ENCODE data around the gene HOMER3.

HOMER3 gene

DNA sequence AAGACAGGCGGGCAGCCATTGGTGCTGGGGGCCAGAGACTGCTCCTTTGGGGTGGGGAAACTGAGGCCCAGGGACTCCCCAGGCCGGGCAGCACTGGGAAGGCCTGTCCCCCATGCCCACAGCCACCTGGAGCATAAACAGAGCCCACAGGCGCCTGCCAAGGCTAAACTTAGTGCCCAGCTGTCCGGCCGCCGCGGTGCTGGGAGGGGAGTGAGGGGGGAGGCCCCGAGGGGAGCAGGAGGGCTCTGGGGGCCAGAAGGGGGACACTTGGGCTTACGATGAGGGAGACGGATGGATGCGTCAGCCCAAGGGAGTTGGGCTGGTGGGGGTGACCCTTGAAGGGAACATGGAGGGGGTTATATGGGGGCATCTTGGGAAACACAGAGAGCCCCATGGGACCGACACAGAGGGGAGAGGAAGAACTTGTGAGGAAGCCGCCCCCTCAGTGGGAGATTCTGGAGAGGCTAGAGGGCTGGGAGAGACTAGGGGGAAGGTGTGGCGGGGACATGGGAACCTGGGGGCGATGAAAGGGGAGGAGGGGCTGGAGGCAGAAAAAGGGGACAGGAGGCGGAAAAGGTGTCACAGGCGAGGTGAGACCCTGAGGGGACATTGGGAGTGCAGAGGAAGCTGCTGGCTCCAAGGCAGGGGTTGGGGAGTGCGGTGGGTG is 47.3 kb downstream of the HOMER3 start:
- Histone ChIP-seq H2AFZ (ENCODE audit: low read length) (no peak overlapping the region), H3K9ac (ENCODE audit: low read length) (no peak overlapping the region), H3K36me3 (ENCODE audit: insufficient read depth, low read length) (no peaks in the 10 kb centered on the region; the same call in 1 of the 2 replicates), H3K79me2 (ENCODE audit: insufficient read depth, low read length) (no peaks in the 10 kb centered on the region), H3K4me3 (ENCODE audit: low read depth, low read length, poor library complexity, severe bottlenecking) (no peak overlapping the region), H3K4me1 (ENCODE audit: insufficient read depth, low read length, severe bottlenecking) (no peaks in the 10 kb centered on the region), H3K9me2 (ENCODE audit: low read depth, low read length) (no peaks in the 10 kb centered on the region), H3K9me3 (ENCODE audit: low read length) (no peaks in the 10 kb centered on the region), H3F3A (ENCODE audit: insufficient read depth, low read length) (no peaks in the 10 kb centered on the region), H4K20me1 (ENCODE audit: insufficient read depth, low read length) (no peaks in the 10 kb centered on the region), H3K27me3 (ENCODE audit: insufficient read depth, low read length) (no peaks in the 10 kb centered on the region), H3K27ac (ENCODE audit: low read depth, low read length, poor library complexity, severe bottlenecking) (no peak overlapping the region), H3K4me2 (ENCODE audit: low read length) (no peak overlapping the region)
- no peak for TF ChIP-seq EZH2 (IDR thresholded peaks at IDR 0.05; ENCODE audit: borderline replicate concordance, low read length)
- TF ChIP-seq, protein P1, sequence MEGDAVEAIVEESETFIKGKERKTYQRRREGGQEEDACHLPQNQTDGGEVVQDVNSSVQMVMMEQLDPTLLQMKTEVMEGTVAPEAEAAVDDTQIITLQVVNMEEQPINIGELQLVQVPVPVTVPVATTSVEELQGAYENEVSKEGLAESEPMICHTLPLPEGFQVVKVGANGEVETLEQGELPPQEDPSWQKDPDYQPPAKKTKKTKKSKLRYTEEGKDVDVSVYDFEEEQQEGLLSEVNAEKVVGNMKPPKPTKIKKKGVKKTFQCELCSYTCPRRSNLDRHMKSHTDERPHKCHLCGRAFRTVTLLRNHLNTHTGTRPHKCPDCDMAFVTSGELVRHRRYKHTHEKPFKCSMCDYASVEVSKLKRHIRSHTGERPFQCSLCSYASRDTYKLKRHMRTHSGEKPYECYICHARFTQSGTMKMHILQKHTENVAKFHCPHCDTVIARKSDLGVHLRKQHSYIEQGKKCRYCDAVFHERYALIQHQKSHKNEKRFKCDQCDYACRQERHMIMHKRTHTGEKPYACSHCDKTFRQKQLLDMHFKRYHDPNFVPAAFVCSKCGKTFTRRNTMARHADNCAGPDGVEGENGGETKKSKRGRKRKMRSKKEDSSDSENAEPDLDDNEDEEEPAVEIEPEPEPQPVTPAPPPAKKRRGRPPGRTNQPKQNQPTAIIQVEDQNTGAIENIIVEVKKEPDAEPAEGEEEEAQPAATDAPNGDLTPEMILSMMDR (IDR thresholded peaks at IDR 0.05; ENCODE audit: low read length): no peak

DNA sequence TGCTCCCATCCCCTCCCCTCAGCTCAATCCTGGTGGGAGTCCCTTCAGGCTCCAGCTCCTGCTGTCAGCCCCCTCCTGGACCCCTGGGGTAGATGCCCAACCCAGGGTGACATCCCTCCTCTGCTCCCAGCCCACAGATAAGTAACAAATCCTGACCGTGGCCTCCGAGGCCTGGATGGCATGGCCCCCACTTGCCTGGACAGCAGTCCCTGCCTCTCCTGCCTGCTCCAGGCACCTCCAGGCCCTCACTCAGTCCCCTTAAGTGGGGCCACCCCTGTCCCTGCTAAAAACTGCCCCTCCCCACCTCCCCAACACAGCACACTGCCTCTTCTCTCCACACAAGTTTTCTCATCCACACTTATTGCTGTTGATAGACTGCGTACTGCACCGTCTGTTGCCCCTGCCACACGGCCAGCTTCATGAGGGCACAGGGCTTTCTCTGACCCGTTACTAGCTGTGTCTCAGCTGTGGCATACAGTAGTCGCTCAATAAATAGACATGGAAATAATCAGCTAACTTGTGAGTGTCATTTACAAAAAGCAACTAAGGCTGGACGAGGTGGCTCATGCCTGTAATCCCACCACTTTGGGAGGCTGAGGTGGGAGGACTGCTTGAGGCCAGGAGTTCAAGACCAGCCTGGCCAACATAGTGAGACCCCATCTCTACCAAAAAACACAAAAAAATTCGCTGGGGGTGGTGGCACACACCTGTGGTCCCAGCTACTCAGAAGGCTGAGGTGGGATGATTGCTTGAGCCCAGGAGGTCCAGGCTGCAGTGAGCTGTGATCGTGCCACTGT is 50.9 kb downstream of the HOMER3 start:
- no peak overlapping the region for H3K4me3 ChIP-seq (ENCODE audit: low read depth, low read length, poor library complexity, severe bottlenecking)
- no peaks in the 10 kb centered on the region for H3K9me2 ChIP-seq (ENCODE audit: low read depth, low read length)
- no peaks in the 10 kb centered on the region for H3K9me3 ChIP-seq (ENCODE audit: low read length)
- peaks cover 8% of the 10 kb centered on the region for H3K27me3 ChIP-seq (ENCODE audit: insufficient read depth, low read length)
- H3K36me3 ChIP-seq (ENCODE audit: insufficient read depth, low read length): no peaks in the 10 kb centered on the region
- H3K4me1 ChIP-seq (ENCODE audit: insufficient read depth, low read length, severe bottlenecking): no peaks in the 10 kb centered on the region
- TF ChIP-seq EZH2 (IDR thresholded peaks at IDR 0.05; ENCODE audit: borderline replicate concordance, low read length): no peak
- TF ChIP-seq, protein P1 (IDR thresholded peaks at IDR 0.05; ENCODE audit: low read length): no peak
- H3F3A ChIP-seq (ENCODE audit: insufficient read depth, low read length): no peaks in the 10 kb centered on the region
- no peak overlapping the region for H3K27ac ChIP-seq (ENCODE audit: low read depth, low read length, poor library complexity, severe bottlenecking)
- H4K20me1 ChIP-seq (ENCODE audit: insufficient read depth, low read length): no peaks in the 10 kb centered on the region
- H2AFZ ChIP-seq (ENCODE audit: low read length): no peak overlapping the region
- no peak overlapping the region for H3K4me2 ChIP-seq (ENCODE audit: low read length)
- H3K9ac ChIP-seq (ENCODE audit: low read length): no peak overlapping the region
- H3K79me2 ChIP-seq (ENCODE audit: insufficient read depth, low read length): no peaks in the 10 kb centered on the region

DNA sequence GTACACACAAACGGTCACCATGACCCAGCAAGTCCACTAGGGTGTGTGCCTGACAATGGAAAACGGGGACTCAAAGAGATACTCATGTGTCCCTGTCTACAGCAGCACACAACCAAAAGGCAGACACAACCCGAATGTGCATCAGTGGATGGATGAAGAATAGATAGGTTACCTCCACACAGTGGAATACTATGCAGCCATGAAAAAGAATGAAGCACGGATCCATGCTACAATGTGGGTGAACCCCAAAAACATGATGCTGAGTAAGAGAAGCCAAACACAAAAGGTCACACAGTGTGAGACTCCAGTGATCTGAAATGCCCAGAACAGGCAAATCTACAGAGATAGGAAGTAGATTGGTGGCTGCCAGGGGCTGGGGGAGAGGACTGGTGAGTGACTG is 54.0 kb downstream of the HOMER3 start:
- Histone ChIP-seq H3K79me2 (ENCODE audit: insufficient read depth, low read length) (no peaks in the 10 kb centered on the region), H3F3A (ENCODE audit: insufficient read depth, low read length) (no peaks in the 10 kb centered on the region), H2AFZ (ENCODE audit: low read length) (no peak overlapping the region), H3K4me2 (ENCODE audit: low read length) (no peak overlapping the region), H3K36me3 (ENCODE audit: insufficient read depth, low read length) (no peaks in the 10 kb centered on the region), H3K9ac (ENCODE audit: low read length) (no peak overlapping the region), H3K4me3 (ENCODE audit: low read depth, low read length, poor library complexity, severe bottlenecking) (no peak overlapping the region), H3K9me2 (ENCODE audit: low read depth, low read length) (no peaks in the 10 kb centered on the region), H4K20me1 (ENCODE audit: insufficient read depth, low read length) (no peaks in the 10 kb centered on the region), H3K9me3 (ENCODE audit: low read length) (no peaks in the 10 kb centered on the region), H3K27me3 (ENCODE audit: insufficient read depth, low read length) (peaks cover 8% of the 10 kb centered on the region), H3K27ac (ENCODE audit: low read depth, low read length, poor library complexity, severe bottlenecking) (no peak overlapping the region), H3K4me1 (ENCODE audit: insufficient read depth, low read length, severe bottlenecking) (no peaks in the 10 kb centered on the region)
- no peak for TF ChIP-seq EZH2 (IDR thresholded peaks at IDR 0.05; ENCODE audit: borderline replicate concordance, low read length)
- TF ChIP-seq, protein P1 (IDR thresholded peaks at IDR 0.05; ENCODE audit: low read length): no peak

Data from OCI-LY1 (cell line).